ENCODE results near the gene NOL4L. TPM values are rescaled to one million over a fixed set of nuclear protein-coding genes. Genes with fewer than 3 reads are reported as not detected.

The NOL4L gene
- total RNA-seq, 1 experiment from 2014 or later = 17.8 TPM

- no peak for DNase-seq (ENCODE audit: low spot score)
These were observed 126.3 kb downstream of the NOL4L start for GRCh38 chr20:32458837-32459220.

- DNase-seq (ENCODE audit: low spot score) = no peak
These were observed 126.9 kb downstream of the NOL4L start for GRCh38 chr20:32458061-32458836.

GRCh38 chr20:32457479-32457986 lies 127.6 kb downstream of the NOL4L start:
- DNase-seq (ENCODE audit: low spot score) = no peak

GRCh38 chr20:32456869-32457478 lies 128.2 kb downstream of the NOL4L start:
- no peak for DNase-seq (ENCODE audit: low spot score)

GRCh38 chr20:32455901-32456701 lies 129.0 kb downstream of the NOL4L start:
- DNase-seq (ENCODE audit: low spot score) = no peak

GRCh38 chr20:32455171-32455900 lies 129.8 kb downstream of the NOL4L start:
- DNase-seq (ENCODE audit: low spot score) = no peak

GRCh38 chr20:32454164-32455145 lies 130.7 kb downstream of the NOL4L start:
- no peak for DNase-seq (ENCODE audit: low spot score)

GRCh38 chr20:32453467-32454163 lies 131.5 kb downstream of the NOL4L start:
- no peak for DNase-seq (ENCODE audit: low spot score)

- DNase-seq (ENCODE audit: low spot score) = no peak
These were observed 132.2 kb downstream of the NOL4L start for GRCh38 chr20:32452776-32453466.

- DNase-seq (ENCODE audit: low spot score) = no peak
These were observed 133.3 kb downstream of the NOL4L start for GRCh38 chr20:32451682-32452461.

GRCh38 chr20:32451340-32451681 lies 133.8 kb downstream of the NOL4L start:
- no peak for DNase-seq (ENCODE audit: low spot score)

- no peak for DNase-seq (ENCODE audit: low spot score)
These were observed 134.6 kb downstream of the NOL4L start for GRCh38 chr20:32450484-32451061.

- no peak for DNase-seq (ENCODE audit: low spot score)
These were observed 135.2 kb downstream of the NOL4L start for GRCh38 chr20:32449890-32450401.

GRCh38 chr20:32449057-32449889 lies 135.9 kb downstream of the NOL4L start:
- DNase-seq (ENCODE audit: low spot score) = no peak

GRCh38 chr20:32448306-32449056 lies 136.7 kb downstream of the NOL4L start:
- DNase-seq (ENCODE audit: low spot score) = no peak
